RKO (cell line): ENCODE results near the gene ACMSD.
"Not testable (repeated sequence)": the region's sequence is repeated elsewhere in the genome, so short reads cannot be mapped to it uniquely, and the experiment has no call there.

Experiments
- DNase-seq: peaks from one replicate; pipeline ENCODE4 v3.0.0-alpha.2; 2016; ENCODE audit warnings: low spot score

Gene ACMSD

GRCh38 chr2:134852518-134852917 lies 14.1 kb downstream of the ACMSD start:
- no peak for DNase-seq

- no peak for DNase-seq
Measured at GRCh38 chr2:134855709-134856108, 17.3 kb downstream of the ACMSD start.

GRCh38 chr2:134858245-134858644 lies 19.8 kb downstream of the ACMSD start:
- DNase-seq = no peak

- DNase-seq = no peak
Measured at GRCh38 chr2:134861173-134861572, 22.8 kb downstream of the ACMSD start.

GRCh38 chr2:134862069-134862468 lies 23.7 kb downstream of the ACMSD start:
- no peak for DNase-seq

- DNase-seq = no peak
Measured at GRCh38 chr2:134862674-134863073, 24.3 kb downstream of the ACMSD start.

- DNase-seq = no peak
Measured at GRCh38 chr2:134863446-134863845, 25.0 kb downstream of the ACMSD start.

- no peak for DNase-seq
Measured at GRCh38 chr2:134865067-134865787, 26.8 kb downstream of the ACMSD start.

GRCh38 chr2:134866498-134867099 lies 28.2 kb downstream of the ACMSD start:
- DNase-seq = peak; percentile 5

GRCh38 chr2:134869946-134870736 lies 31.7 kb downstream of the ACMSD start:
- no peak for DNase-seq

- DNase-seq = no peak
Measured at GRCh38 chr2:134873152-134873551, 34.7 kb downstream of the ACMSD start.

- no peak for DNase-seq
Measured at GRCh38 chr2:134875309-134875708, 36.9 kb downstream of the ACMSD start.

GRCh38 chr2:134882773-134883172 lies 44.4 kb downstream of the ACMSD start:
- no peak for DNase-seq

- DNase-seq = no peak
Measured at GRCh38 chr2:134883552-134884293, 45.3 kb downstream of the ACMSD start.

- no peak for DNase-seq
Measured at GRCh38 chr2:134884435-134884834, 46.0 kb downstream of the ACMSD start.

GRCh38 chr2:134892282-134893035 lies 54.0 kb downstream of the ACMSD start:
- no peak for DNase-seq

GRCh38 chr2:134897932-134898331 lies 59.5 kb downstream of the ACMSD start:
- peak; percentile 34 for DNase-seq

GRCh38 chr2:134899204-134899603 lies 60.8 kb downstream of the ACMSD start:
- DNase-seq = no peak

- peak; percentile 22 for DNase-seq
Measured at GRCh38 chr2:134900151-134900550, 61.7 kb downstream of the ACMSD start.

GRCh38 chr2:134903701-134904100 lies 65.3 kb downstream of the ACMSD start:
- DNase-seq = not testable (repeated sequence)

GRCh38 chr2:134905168-134905567 lies 66.8 kb downstream of the ACMSD start:
- no peak for DNase-seq

- DNase-seq = no peak
Measured at GRCh38 chr2:134906726-134907125, 68.3 kb downstream of the ACMSD start.
